Stimulated activated CD4-positive, alpha-beta T cell treated with anti-CD3 and anti-CD28 coated beads, Interleukin-1b, Interleukin-23, amount 100 ng/mL, for 1 hour (primary cell): Measurements from ENCODE around the gene ATOH8.
A peak's percentile ranks its signal among the peaks of the same experiment; 100 is the strongest.
"Not testable (repeated sequence)": the region's sequence is repeated elsewhere in the genome, so short reads cannot be mapped to it uniquely, and the experiment has no call there.

Source experiments
- DNase-seq, 2 donors: peaks; one replicate each; pipeline ENCODE4 v3.0.0-alpha.2; 2020; ENCODE audit warnings: low read depth in 2 of 2

ATOH8 gene

GRCh38 chr2:85826990-85827878 is 73.4 kb downstream of the ATOH8 start:
- peak; percentile 63 to 73 for DNase-seq

- no peak for DNase-seq
Observed at GRCh38 chr2:85827879-85828569, 74.2 kb downstream of the ATOH8 start.

GRCh38 chr2:85828725-85829124 is 74.9 kb downstream of the ATOH8 start:
- DNase-seq: no peak

- not testable (repeated sequence) for DNase-seq
Observed at GRCh38 chr2:85829394-85829793, 75.6 kb downstream of the ATOH8 start.

- DNase-seq: no peak
Observed at GRCh38 chr2:85830645-85831044, 76.9 kb downstream of the ATOH8 start.

GRCh38 chr2:85831735-85832134 is 77.9 kb downstream of the ATOH8 start:
- no peak for DNase-seq

- no peak for DNase-seq
Observed at GRCh38 chr2:85834466-85834865, 80.7 kb downstream of the ATOH8 start.
